Muscle of back (tissue), 13 donors: ENCODE measurements around the gene PPP6R3. TPM values are rescaled to one million over a fixed set of nuclear protein-coding genes. Genes with fewer than 3 reads are reported as not detected.

Experiments used
- DNase-seq, 3 donors: peaks; one replicate each; pipeline versions ENCODE4 v3.0.0 to v3.0.0-alpha.2; 2013
- long read RNA-seq, 9 donors: transcript quantifications; one replicate each; lab custom pipeline, GENCODE V29; 2026
- polyA plus RNA-seq, 10 donors: library from polyadenylated mRNA; unstranded; fragments of 120-200 nt; gene quantifications; one replicate each; pipeline ENCODE4 v1.2.1, GENCODE V29; 2013; ENCODE audit not compliant: insufficient read length in 10 of 10

The PPP6R3 gene
- 10 to 100 TPM; 42.0 to 75.3 (median 56.0) TPM for polyA plus RNA-seq
- long read RNA-seq, donor 1, full-length matches to known transcripts: 2 of 2 reads
- long read RNA-seq, donor 1, partial matches to known transcripts: 0 of 2 reads
- long read RNA-seq, donor 1, other reads (novel, unspliced or antisense): 0 of 2 reads
- long read RNA-seq, donor 2, full-length matches to known transcripts: 2 of 2 reads
- long read RNA-seq, donor 2, partial matches to known transcripts: 0 of 2 reads
- long read RNA-seq, donor 2, other reads (novel, unspliced or antisense): 0 of 2 reads
- long read RNA-seq, donor 3: 0 reads
- long read RNA-seq, donor 4, full-length matches to known transcripts: 1 of 1 reads
- long read RNA-seq, donor 4, partial matches to known transcripts: 0 of 1 reads
- long read RNA-seq, donor 4, other reads (novel, unspliced or antisense): 0 of 1 reads
- long read RNA-seq, donor 5, full-length matches to known transcripts: 4 of 4 reads
- long read RNA-seq, donor 5, partial matches to known transcripts: 0 of 4 reads
- long read RNA-seq, donor 5, other reads (novel, unspliced or antisense): 0 of 4 reads
- long read RNA-seq, donor 6, full-length matches to known transcripts: 2 of 2 reads
- long read RNA-seq, donor 6, partial matches to known transcripts: 0 of 2 reads
- long read RNA-seq, donor 6, other reads (novel, unspliced or antisense): 0 of 2 reads
- long read RNA-seq, donor 7, partial matches to known transcripts: 0 of 1 reads
- long read RNA-seq, donor 7, other reads (novel, unspliced or antisense): 0 of 1 reads
- long read RNA-seq, donor 8: 0 reads
- long read RNA-seq, donor 9, partial matches to known transcripts: 0 of 1 reads
- long read RNA-seq, donor 9, other reads (novel, unspliced or antisense): 0 of 1 reads

GRCh38 chr11:68460741-68461574, at the start of gene PPP6R3:
PPP6R3 (plus strand) TSS chr11:68460752; CDS start chr11:68537665, 76,913 bp downstream.
- peak; percentile 29 to 63 (median 59) for DNase-seq

DNA sequence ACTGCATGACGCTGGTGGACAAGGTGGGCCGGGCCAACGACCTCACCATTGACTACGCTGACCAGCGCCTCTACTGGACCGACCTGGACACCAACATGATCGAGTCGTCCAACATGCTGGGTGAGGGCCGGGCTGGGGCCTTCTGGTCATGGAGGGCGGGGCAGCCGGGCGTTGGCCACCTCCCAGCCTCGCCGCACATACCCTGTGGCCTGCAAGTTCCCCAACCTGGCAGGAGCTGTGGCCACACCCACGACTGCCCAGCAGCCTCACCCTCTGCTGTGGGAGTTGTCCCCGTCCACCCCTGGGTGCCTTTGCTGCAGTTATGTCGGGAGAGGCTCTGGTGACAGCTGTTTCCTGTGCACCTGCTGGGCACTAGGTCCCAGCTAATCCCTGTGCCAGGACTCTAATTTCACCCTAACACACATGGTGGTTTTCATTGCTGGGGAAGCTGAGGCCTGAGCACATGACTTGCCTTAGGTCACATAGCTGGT, 49.0 kb upstream of the PPP6R3 start:
- peak in 1 of 3 donors; percentile 54 for DNase-seq

DNA sequence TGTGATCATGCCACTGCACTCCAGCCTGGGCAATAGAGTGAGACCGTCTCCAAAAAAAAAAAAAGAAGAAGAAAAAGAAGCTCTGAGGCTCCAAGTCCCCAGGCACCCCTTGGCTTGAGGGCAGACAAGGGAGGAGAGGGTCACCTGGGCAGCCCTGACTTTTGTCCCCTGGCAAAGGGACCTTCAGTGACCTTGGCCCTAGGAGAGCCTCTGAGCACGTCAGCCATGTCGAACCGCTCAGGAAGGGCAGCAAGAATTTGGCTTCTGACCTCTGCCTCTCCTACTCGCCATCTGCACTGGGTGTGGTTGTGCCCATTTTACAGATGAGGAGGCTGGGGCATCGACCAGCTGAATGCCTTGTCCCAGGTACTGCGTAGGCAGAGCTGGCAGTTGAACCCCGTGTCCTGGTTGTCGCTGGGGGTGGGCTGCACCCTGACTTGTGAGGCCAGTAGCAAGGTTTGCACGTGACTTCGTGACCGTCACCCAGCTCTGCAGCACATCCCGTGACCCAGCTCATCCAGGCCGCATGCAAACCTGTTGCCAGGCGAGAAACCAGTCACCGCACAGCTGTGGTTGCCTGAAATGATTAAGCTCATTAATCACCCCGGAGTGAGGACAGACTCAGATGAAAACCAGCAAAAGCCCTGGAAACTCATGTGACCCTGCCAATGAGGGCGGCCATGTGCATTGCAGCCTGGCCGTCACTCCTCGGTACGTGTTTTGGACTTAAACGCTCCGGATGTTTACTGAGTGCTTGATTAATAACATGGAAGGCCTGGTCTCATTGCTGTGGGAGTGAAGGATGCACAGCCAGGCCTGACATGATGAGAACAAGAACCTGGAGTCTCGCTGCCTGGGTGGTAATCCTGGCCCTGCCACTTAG, 47.7 kb upstream of the PPP6R3 start:
- peak in 2 of 3 donors; percentile 61 to 87 for DNase-seq

- no peak for DNase-seq
These were observed 47.0 kb upstream of the PPP6R3 start for GRCh38 chr11:68413591-68413999.

GRCh38 chr11:68414496-68415221, 45.9 kb upstream of the PPP6R3 start:
- no peak for DNase-seq

- DNase-seq: no peak
These were observed 44.4 kb upstream of the PPP6R3 start for GRCh38 chr11:68416070-68416578.

- DNase-seq: no peak
These were observed 41.9 kb upstream of the PPP6R3 start for GRCh38 chr11:68418648-68419047.

GRCh38 chr11:68420171-68420570, 40.4 kb upstream of the PPP6R3 start:
- no peak for DNase-seq

GRCh38 chr11:68423481-68423880, 37.1 kb upstream of the PPP6R3 start:
- no peak for DNase-seq

DNA sequence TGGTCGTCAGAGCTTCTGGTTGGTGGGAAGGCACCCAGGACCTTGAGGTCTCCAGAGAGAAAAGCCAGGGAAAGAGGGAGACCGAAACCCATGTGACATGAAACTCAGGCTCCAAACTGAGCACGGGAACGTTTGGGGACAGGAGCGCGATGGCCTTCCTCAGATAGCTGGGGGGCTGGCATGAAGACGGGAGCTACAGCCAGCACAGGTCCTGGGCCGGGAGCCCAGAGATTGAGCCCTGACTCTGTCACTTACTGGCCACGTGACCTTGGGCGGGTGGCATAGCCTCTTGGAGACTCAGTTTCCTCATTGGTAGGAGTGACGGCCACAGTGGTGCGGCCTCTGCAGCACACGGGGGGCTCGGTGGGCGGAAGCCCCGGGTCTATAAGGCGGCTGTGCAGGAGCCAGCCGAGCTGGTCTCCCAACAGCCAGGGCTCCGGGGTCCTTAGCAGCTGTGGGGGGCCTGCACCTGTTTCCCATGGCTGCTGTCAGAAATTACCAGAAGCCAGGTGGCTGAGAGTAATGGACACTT, 36.4 kb upstream of the PPP6R3 start:
- DNase-seq: no peak

DNA sequence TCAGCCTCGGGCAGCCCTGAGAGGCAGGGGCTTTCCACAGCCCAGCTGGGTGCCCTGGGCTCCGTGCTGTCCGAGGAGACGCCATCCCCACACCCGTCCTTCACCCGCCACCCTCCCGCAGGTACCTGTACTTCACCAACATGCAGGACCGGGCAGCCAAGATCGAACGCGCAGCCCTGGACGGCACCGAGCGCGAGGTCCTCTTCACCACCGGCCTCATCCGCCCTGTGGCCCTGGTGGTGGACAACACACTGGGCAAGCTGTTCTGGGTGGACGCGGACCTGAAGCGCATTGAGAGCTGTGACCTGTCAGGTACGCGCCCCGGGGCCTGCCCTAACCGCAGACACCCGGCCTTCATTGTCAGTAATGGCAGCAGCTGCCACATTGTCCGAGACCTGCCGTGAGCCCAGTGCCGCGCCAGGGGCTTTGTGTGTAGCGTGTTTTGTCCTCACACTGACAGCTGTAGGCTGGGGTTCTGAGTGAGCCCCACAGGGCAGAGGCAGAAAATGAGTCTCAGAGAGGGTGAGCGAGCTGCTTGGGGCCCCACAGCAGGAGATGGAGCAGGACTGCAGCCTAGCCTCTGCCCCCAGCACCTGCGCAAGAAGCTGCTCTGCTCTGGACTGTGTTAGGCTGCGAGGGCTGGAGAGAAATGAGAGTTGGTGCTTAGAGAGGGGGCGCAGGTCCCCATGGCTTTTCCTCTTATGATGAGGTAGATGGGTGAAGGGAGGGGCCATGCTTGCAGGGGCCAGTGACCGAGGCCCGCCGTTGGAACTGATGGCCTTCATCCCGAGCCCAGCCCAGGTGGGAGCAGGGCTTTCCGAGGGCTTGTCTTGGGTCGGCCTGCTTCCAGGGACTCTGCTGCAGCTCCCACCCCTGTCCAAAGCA, 35.3 kb upstream of the PPP6R3 start:
- no peak for DNase-seq

DNA sequence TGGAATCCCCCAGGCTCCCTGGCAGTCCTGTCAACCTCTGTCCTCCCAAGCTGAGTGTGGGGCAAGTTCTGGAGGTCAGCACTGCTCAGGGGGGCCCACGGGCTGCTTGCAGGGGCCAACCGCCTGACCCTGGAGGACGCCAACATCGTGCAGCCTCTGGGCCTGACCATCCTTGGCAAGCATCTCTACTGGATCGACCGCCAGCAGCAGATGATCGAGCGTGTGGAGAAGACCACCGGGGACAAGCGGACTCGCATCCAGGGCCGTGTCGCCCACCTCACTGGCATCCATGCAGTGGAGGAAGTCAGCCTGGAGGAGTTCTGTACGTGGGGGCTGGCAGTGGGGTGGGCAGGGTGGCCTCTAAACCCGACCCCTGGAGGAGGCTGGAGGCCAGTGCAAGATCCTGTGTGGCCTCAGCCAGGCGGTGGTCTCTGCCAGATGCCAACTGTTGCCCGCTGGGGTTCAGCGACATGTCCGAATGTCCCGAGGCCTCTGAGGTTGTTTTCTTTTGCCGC, 34.6 kb upstream of the PPP6R3 start:
- no peak for DNase-seq

- DNase-seq: no peak
These were observed 30.9 kb upstream of the PPP6R3 start for GRCh38 chr11:68429661-68430060.

GRCh38 chr11:68430384-68430783, 30.2 kb upstream of the PPP6R3 start:
- no peak for DNase-seq

DNA sequence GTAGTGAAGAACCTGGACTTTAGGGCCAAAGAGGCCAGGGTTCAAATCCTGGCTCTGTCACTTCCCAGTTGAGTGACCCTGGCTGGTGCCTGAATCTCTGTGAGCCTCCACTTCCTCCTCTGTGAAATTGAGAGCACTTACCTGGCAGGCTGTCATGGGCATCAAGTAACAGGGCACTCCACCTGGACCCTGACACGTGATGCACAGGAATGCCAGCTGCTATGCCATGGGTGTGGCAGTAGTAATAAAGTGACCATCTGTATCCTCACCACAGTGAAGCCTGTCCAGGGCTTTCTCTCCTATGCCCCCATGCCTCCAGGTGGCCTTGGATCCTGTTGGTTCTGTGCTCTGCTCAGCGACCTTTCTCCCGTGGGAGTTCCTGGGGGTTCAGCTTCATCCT, 29.8 kb upstream of the PPP6R3 start:
- no peak for DNase-seq

GRCh38 chr11:68431984-68432645, 28.4 kb upstream of the PPP6R3 start:
- DNase-seq: peak in 1 of 3 donors; percentile 71

- peak in 1 of 3 donors; percentile 45 for DNase-seq
These were observed 27.7 kb upstream of the PPP6R3 start for GRCh38 chr11:68432874-68433273.
